ENCODE data around the gene CMC2.

CMC2 gene

DNA sequence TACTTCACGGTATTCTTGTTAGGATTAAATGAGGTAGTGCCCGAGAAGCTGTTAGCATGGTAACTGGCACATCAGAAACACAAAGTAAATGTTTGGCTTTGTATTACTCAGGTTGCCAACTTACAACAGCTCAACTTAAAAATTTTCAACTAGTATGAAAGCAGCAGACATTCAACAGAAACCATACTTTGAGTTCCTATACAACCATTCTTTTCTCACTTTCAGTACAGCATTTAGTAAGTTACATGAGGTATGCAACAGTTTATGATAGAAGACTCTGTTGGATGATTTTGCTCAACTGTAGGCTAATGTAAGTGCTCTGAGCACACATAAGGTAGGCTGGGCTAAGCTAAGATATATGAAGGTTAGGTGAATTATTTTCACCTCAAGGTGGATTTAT, 8.0 kb upstream of the CMC2 start:
- Histone ChIP-seq H3K4me3 (ENCODE audit: low read depth, low read length) (no peak overlapping the region), H3K9ac (no peak overlapping the region), H3K27ac (no peak overlapping the region), H3K9me3 (ENCODE audit: control insufficient read depth, low read length) (no peaks in the 10 kb centered on the region), H3K4me1 (no peaks in the 10 kb centered on the region), H3K79me2 (no peaks in the 10 kb centered on the region), H3K27me3 (ENCODE audit: control insufficient read depth, insufficient read depth, low read length) (no peaks in the 10 kb centered on the region), H3K4me2 (ENCODE audit: low read length) (no peak overlapping the region), H2AFZ (no peak overlapping the region), H3K36me3 (ENCODE audit: control insufficient read depth, insufficient read depth, low read length) (no peaks in the 10 kb centered on the region)
- TF ChIP-seq CTCF (IDR thresholded peaks at IDR 0.05), result no peak

DNA sequence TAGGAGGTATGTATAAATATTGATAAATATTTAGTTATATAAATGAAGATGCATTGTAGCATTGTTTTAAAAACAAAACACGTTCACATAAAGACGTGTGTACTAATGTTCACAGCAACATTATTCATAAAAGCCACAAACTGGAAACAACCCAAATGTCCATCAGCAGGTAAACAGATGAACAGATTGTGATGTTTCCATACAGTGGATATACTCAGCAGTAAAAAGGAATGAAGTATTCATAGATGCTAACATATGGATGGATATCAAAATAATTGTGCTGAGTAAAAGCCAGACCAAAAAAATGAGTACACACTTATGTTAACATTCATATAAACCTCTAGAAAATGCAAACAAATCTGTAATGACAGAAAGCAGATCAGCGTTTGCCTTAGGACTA, 6.3 kb upstream of the CMC2 start:
- Histone ChIP-seq H3K4me3 (ENCODE audit: low read depth, low read length) (no peak overlapping the region), H3K27ac (no peak overlapping the region), H2AFZ (no peak overlapping the region), H3K27me3 (ENCODE audit: control insufficient read depth, insufficient read depth, low read length) (no peaks in the 10 kb centered on the region), H3K36me3 (ENCODE audit: control insufficient read depth, insufficient read depth, low read length) (no peaks in the 10 kb centered on the region), H3K79me2 (no peaks in the 10 kb centered on the region), H3K9ac (no peak overlapping the region), H3K9me3 (ENCODE audit: control insufficient read depth, low read length) (no peaks in the 10 kb centered on the region), H3K4me2 (ENCODE audit: low read length) (no peak overlapping the region), H3K4me1 (no peaks in the 10 kb centered on the region)
- TF ChIP-seq CTCF (IDR thresholded peaks at IDR 0.05), result no peak

DNA sequence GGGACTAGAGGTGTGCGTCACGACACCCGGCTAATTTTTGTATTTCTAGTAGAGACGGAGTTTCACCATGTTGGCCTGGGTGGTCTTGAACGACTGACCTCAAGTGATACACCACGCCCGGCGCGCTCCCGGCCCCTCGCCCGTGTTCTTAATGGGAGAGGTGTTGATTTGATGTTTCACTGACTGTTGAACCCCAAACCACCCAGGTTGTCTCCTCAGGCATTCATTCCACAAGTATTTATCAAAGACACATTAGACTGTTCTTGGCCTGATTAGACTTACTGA, 1.8 kb upstream of the CMC2 start:
- peaks cover 4% of the 10 kb centered on the region for H3K4me1 ChIP-seq

DNA sequence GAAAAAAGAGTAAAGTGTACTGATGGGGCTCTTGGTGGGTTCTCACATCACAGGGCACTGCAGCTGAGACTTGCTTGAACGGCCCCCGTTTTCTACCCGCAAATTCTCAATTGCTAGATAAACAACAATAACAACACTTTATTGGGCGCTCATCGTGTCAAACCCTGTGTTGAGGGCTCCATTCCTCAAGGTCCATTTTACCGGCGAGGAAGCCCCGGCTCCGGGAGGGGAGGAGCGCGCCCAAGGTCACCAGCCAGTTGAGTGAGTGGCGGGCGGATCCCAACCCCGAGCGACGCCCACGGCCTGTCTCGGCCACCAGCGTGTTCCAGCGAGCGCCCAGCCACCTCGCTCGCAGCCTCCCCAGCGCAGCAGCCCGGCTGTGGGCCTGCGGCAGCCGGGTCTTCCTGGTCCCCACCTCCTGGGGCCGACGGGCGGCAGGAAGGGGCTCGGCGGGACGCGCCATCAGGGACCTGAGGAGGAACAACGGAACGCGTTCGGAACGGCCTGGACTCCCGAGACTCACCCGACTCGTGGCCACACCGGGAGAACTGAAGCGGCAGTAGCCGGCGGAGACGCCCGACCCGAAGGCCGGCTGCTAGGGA, 373 bp downstream of the CMC2 start:
- no peak for TF ChIP-seq CTCF (IDR thresholded peaks at IDR 0.05)
- peak overlapping the region; percentile 83 for H2AFZ ChIP-seq
- peaks cover 29% of the 10 kb centered on the region for H3K79me2 ChIP-seq
- H3K4me1 ChIP-seq, result peaks cover 4% of the 10 kb centered on the region
- H3K9me3 ChIP-seq (ENCODE audit: control insufficient read depth, low read length), result no peaks in the 10 kb centered on the region
- H3K27ac ChIP-seq, result peak overlapping the region; percentile 97
- H3K4me3 ChIP-seq (ENCODE audit: low read depth, low read length), result peak overlapping the region; percentile 93
- no peaks in the 10 kb centered on the region for H3K36me3 ChIP-seq (ENCODE audit: control insufficient read depth, insufficient read depth, low read length)
- H3K4me2 ChIP-seq (ENCODE audit: low read length), result peak overlapping the region; percentile 94
- H3K27me3 ChIP-seq (ENCODE audit: control insufficient read depth, insufficient read depth, low read length), result no peaks in the 10 kb centered on the region
- H3K9ac ChIP-seq, result peak overlapping the region; percentile 11

More for the DNA sequence above, 1.8 kb upstream of the CMC2 start:
- Histone ChIP-seq H3K9me3 (ENCODE audit: control insufficient read depth, low read length) (no peaks in the 10 kb centered on the region), H3K79me2 (peaks cover 23% of the 10 kb centered on the region), H3K27ac (no peak overlapping the region), H3K9ac (no peak overlapping the region), H3K36me3 (ENCODE audit: control insufficient read depth, insufficient read depth, low read length) (no peaks in the 10 kb centered on the region), H3K27me3 (ENCODE audit: control insufficient read depth, insufficient read depth, low read length) (no peaks in the 10 kb centered on the region), H3K4me2 (ENCODE audit: low read length) (no peak overlapping the region), H2AFZ (no peak overlapping the region), H3K4me3 (ENCODE audit: low read depth, low read length) (no peak overlapping the region)
- TF ChIP-seq CTCF (IDR thresholded peaks at IDR 0.05), result no peak

GRCh38 chr16:81005610-81006161, 999 bp downstream of the CMC2 start:
- no peak overlapping the region for H3K9ac ChIP-seq
- H3K4me3 ChIP-seq (ENCODE audit: low read depth, low read length), result peak overlapping the region; percentile 93
- H2AFZ ChIP-seq, result peak overlapping the region; percentile 83
- peaks cover 4% of the 10 kb centered on the region for H3K4me1 ChIP-seq
- peaks cover 34% of the 10 kb centered on the region for H3K79me2 ChIP-seq
- no peaks in the 10 kb centered on the region for H3K9me3 ChIP-seq (ENCODE audit: control insufficient read depth, low read length)
- peak overlapping the region; percentile 97 for H3K27ac ChIP-seq
- peak overlapping the region; percentile 94 for H3K4me2 ChIP-seq (ENCODE audit: low read length)
- TF ChIP-seq CTCF (IDR thresholded peaks at IDR 0.05), result no peak
- H3K36me3 ChIP-seq (ENCODE audit: control insufficient read depth, insufficient read depth, low read length), result no peaks in the 10 kb centered on the region
- H3K27me3 ChIP-seq (ENCODE audit: control insufficient read depth, insufficient read depth, low read length), result no peaks in the 10 kb centered on the region

All from parathyroid adenoma (tissue), 2 donors.